NCI-H2107 (cell line): ENCODE measurements around the gene TXNRD1.
A peak's percentile ranks its signal among the peaks of the same experiment; 100 is the strongest.
"Not testable (repeated sequence)": the region's sequence is repeated elsewhere in the genome, so short reads cannot be mapped to it uniquely, and the experiment has no call there.

Experiments used
- DNase-seq: peaks from one replicate; lab custom pipeline; 2025; lab: John Stamatoyannopoulos, UW

The TXNRD1 gene

GRCh38 chr12:104190641-104191176 is 24.9 kb upstream of the TXNRD1 start:
- DNase-seq, result no peak

GRCh38 chr12:104197264-104197663 is 18.3 kb upstream of the TXNRD1 start:
- no peak for DNase-seq

GRCh38 chr12:104199964-104200363 is 15.6 kb upstream of the TXNRD1 start:
- no peak for DNase-seq

- peak; percentile 40 for DNase-seq
Measured at GRCh38 chr12:104201238-104202001, 14.2 kb upstream of the TXNRD1 start.

GRCh38 chr12:104204690-104205480 is 10.7 kb upstream of the TXNRD1 start:
- DNase-seq, result no peak

GRCh38 chr12:104207416-104208205 is 8.0 kb upstream of the TXNRD1 start:
- no peak for DNase-seq

GRCh38 chr12:104212516-104212915 is 3.1 kb upstream of the TXNRD1 start:
- no peak for DNase-seq

GRCh38 chr12:104213952-104214351 is 1.6 kb upstream of the TXNRD1 start:
- no peak for DNase-seq

GRCh38 chr12:104216521-104216924 is 944 bp downstream of the TXNRD1 start:
- no peak for DNase-seq

GRCh38 chr12:104218506-104218905 is 2.9 kb downstream of the TXNRD1 start:
- DNase-seq, result not testable (repeated sequence)

- DNase-seq, result no peak
Measured at GRCh38 chr12:104218935-104219334, 3.4 kb downstream of the TXNRD1 start.

GRCh38 chr12:104219361-104219892 is 3.8 kb downstream of the TXNRD1 start:
- DNase-seq, result no peak

GRCh38 chr12:104219908-104220404 is 4.4 kb downstream of the TXNRD1 start:
- DNase-seq, result no peak

- no peak for DNase-seq
Measured at GRCh38 chr12:104220931-104221330, 5.4 kb downstream of the TXNRD1 start.

GRCh38 chr12:104222976-104223375 is 7.4 kb downstream of the TXNRD1 start:
- DNase-seq, result no peak

GRCh38 chr12:104223712-104224111 is 8.1 kb downstream of the TXNRD1 start:
- DNase-seq, result no peak

GRCh38 chr12:104226672-104227071 is 11.1 kb downstream of the TXNRD1 start:
- DNase-seq, result no peak

- no peak for DNase-seq
Measured at GRCh38 chr12:104230304-104231095, 14.9 kb downstream of the TXNRD1 start.

GRCh38 chr12:104232609-104233280 is 17.2 kb downstream of the TXNRD1 start:
- DNase-seq, result no peak

- DNase-seq, result no peak
Measured at GRCh38 chr12:104234926-104235499, 19.4 kb downstream of the TXNRD1 start.
